Kidney epithelial cell (primary cell): ENCODE results near the gene SPAG7. TPM values are rescaled to one million over a fixed set of nuclear protein-coding genes. Genes with fewer than 3 reads are reported as not detected.

ENCODE experiments used
- DNase-seq: peaks from one replicate; pipeline ENCODE4 v3.0.0-alpha.2; 2010; ENCODE audit warnings: low read depth
- H3K27me3 ChIP-seq: 2 replicates; pipeline ENCODE4 v1.6.0; 2011; ENCODE audit warnings: low read length; ENCODE audit not compliant: control insufficient read depth, insufficient read depth
- H3K36me3 ChIP-seq: 2 replicates; pipeline ENCODE4 v1.5.1; 2011; ENCODE audit warnings: low read length; ENCODE audit not compliant: control insufficient read depth, insufficient read depth
- H3K4me3 ChIP-seq: 2 replicates; pipeline ENCODE4 v1.5.1; 2011; ENCODE audit warnings: low read depth, mild to moderate bottlenecking, control low read depth, low read length
- total RNA-seq: library from RNA; depleted of rRNA; stranded (reverse); fragments of >200 nt; gene quantifications from 2 replicates; pipeline ENCODE4 v1.2.3, GENCODE V29; 2015
- TF ChIP-seq, protein P1 (sequence below): IDR thresholded peaks from 2 replicates; pipeline ENCODE4 v1.5.1; 2011; ENCODE audit warnings: mild to moderate bottlenecking, moderate library complexity, low read length, control low read depth, inconsistent platforms; ENCODE audit not compliant: insufficient read depth, poor library complexity, severe bottlenecking

SPAG7 gene
- total RNA-seq, 1 donor from 2014 or later: 88.7 TPM

DNA sequence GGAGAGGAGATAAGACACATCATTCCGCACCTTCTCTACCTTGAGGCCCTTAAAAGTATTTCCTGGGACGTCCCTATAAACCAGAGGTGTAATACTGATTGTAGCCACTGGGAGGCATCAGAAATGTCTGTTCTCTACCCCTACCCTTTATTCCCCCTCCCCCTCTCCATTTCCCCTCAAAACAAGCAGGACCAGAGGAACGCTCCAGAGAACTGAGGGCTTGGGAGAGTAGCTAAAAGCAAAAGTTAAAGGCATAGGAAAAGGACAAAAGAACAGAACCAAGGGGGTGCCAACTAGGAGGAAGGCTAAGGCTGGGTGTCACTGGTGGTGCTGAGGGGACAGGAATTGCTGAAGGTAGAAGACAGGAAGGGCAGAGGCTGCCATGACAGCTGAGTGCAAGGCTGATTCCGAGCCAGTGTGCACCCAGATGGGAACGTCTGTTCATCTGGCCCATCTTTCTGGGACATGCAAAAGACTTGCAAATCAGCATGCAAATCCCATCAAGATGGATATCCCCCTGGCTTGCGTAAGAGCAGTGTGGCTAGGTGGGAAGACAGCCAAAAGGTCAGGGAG is 13.1 kb upstream of the SPAG7 start:
- H3K27me3 ChIP-seq: no peaks in the 10 kb centered on the region
- no peak overlapping the region for H3K4me3 ChIP-seq
- peaks cover 3% of the 10 kb centered on the region for H3K36me3 ChIP-seq
- DNase-seq: no peak
- TF ChIP-seq, protein P1, sequence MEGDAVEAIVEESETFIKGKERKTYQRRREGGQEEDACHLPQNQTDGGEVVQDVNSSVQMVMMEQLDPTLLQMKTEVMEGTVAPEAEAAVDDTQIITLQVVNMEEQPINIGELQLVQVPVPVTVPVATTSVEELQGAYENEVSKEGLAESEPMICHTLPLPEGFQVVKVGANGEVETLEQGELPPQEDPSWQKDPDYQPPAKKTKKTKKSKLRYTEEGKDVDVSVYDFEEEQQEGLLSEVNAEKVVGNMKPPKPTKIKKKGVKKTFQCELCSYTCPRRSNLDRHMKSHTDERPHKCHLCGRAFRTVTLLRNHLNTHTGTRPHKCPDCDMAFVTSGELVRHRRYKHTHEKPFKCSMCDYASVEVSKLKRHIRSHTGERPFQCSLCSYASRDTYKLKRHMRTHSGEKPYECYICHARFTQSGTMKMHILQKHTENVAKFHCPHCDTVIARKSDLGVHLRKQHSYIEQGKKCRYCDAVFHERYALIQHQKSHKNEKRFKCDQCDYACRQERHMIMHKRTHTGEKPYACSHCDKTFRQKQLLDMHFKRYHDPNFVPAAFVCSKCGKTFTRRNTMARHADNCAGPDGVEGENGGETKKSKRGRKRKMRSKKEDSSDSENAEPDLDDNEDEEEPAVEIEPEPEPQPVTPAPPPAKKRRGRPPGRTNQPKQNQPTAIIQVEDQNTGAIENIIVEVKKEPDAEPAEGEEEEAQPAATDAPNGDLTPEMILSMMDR: peak; percentile 71

- Histone ChIP-seq H3K27me3 (no peaks in the 10 kb centered on the region), H3K4me3 (no peak overlapping the region), H3K36me3 (peaks cover 3% of the 10 kb centered on the region)
- no peak for DNase-seq
- TF ChIP-seq, protein P1: no peak
Observed at GRCh38 chr17:4978726-4979125, 11.1 kb upstream of the SPAG7 start.

- H3K36me3 ChIP-seq: peaks cover 2% of the 10 kb centered on the region
- DNase-seq: no peak
- no peak overlapping the region for H3K4me3 ChIP-seq
- TF ChIP-seq, protein P1: no peak
- no peaks in the 10 kb centered on the region for H3K27me3 ChIP-seq
Observed at GRCh38 chr17:4974115-4974670, 6.6 kb upstream of the SPAG7 start.

GRCh38 chr17:4973256-4974114 is 5.9 kb upstream of the SPAG7 start:
- TF ChIP-seq, protein P1: no peak
- H3K27me3 ChIP-seq: no peaks in the 10 kb centered on the region
- H3K4me3 ChIP-seq: no peak overlapping the region
- peaks cover 2% of the 10 kb centered on the region for H3K36me3 ChIP-seq
- no peak for DNase-seq

DNA sequence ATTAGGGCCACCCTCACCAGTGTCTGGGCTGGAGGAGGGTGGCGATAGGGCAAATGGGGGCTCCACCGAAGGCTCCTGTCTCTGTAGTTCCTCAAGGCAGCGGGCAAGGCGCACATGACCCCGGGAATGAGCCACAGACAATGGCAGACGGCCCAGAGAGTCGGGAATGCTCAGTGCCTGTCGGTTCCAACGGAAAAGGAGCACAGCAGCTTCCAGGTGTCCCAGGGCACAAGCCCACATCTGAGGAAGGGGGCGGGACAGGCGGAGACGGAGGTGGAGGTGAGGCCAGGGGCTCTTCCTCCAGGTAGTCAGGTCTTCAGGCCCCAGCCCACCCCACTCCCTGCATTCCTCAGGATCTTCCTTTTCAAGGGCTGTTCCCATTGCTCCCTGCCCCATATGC is 5.1 kb upstream of the SPAG7 start:
- H3K4me3 ChIP-seq: no peak overlapping the region
- H3K36me3 ChIP-seq: no peaks in the 10 kb centered on the region
- DNase-seq: no peak
- TF ChIP-seq, protein P1: no peak
- H3K27me3 ChIP-seq: no peaks in the 10 kb centered on the region

GRCh38 chr17:4972322-4972721 is 4.7 kb upstream of the SPAG7 start:
- H3K27me3 ChIP-seq: no peaks in the 10 kb centered on the region
- no peaks in the 10 kb centered on the region for H3K36me3 ChIP-seq
- DNase-seq: no peak
- TF ChIP-seq, protein P1: no peak
- H3K4me3 ChIP-seq: no peak overlapping the region
